BLaER1 (cell line): ENCODE results near the gene MUC4.
"Not testable (repeated sequence)": the region's sequence is repeated elsewhere in the genome, so short reads cannot be mapped to it uniquely, and the experiment has no call there.

ENCODE experiments used
- H3K27ac ChIP-seq: shearing (Covaris generic); formaldehyde crosslinking; 2 replicates; pipeline ENCODE4 v1.8.1; 2022
- H3K27me3 ChIP-seq: shearing (Covaris generic); formaldehyde crosslinking; 2 replicates; pipeline ENCODE4 v1.8.1; 2022
- H3K36me3 ChIP-seq: shearing (Covaris generic); formaldehyde crosslinking; 2 replicates; pipeline ENCODE4 v1.8.1; 2022
- H3K4me1 ChIP-seq: shearing (Covaris generic); formaldehyde crosslinking; 2 replicates; pipeline ENCODE4 v1.8.1; 2022
- H3K4me2 ChIP-seq: shearing (Covaris generic); formaldehyde crosslinking; 2 replicates; pipeline ENCODE4 v1.8.1; 2022
- H3K4me3 ChIP-seq: shearing (Covaris generic); formaldehyde crosslinking; 2 replicates; pipeline ENCODE4 v1.8.1; 2022
- H3K9ac ChIP-seq: shearing (Covaris generic); formaldehyde crosslinking; 2 replicates; pipeline ENCODE4 v1.8.1; 2022
- H3K9me3 ChIP-seq: shearing (Covaris generic); formaldehyde crosslinking; 2 replicates; pipeline ENCODE4 v1.8.1; 2022
- H4K20me1 ChIP-seq: shearing (Covaris generic); formaldehyde crosslinking; 2 replicates; pipeline ENCODE4 v1.8.1; 2022
- Cebpa-rat ChIP-seq: shearing (Covaris generic); IDR thresholded peaks from 2 replicates; pipeline ENCODE4 v1.8.1; 2022

The MUC4 gene

GRCh38 chr3:195718477-195718984, 93.2 kb downstream of the MUC4 start:
- Histone ChIP-seq H3K36me3 (peaks cover 29% of the 10 kb centered on the region), H3K4me3 (no peak overlapping the region), H4K20me1 (no peaks in the 10 kb centered on the region), H3K4me1 (peaks cover 5% of the 10 kb centered on the region; the same call in 1 of the 2 replicates), H3K27me3 (no peaks in the 10 kb centered on the region), H3K27ac (no peak overlapping the region), H3K4me2 (no peak overlapping the region), H3K9me3 (peaks cover 34% of the 10 kb centered on the region), H3K9ac (no peak overlapping the region)
- TF ChIP-seq Cebpa-rat: no peak

DNA sequence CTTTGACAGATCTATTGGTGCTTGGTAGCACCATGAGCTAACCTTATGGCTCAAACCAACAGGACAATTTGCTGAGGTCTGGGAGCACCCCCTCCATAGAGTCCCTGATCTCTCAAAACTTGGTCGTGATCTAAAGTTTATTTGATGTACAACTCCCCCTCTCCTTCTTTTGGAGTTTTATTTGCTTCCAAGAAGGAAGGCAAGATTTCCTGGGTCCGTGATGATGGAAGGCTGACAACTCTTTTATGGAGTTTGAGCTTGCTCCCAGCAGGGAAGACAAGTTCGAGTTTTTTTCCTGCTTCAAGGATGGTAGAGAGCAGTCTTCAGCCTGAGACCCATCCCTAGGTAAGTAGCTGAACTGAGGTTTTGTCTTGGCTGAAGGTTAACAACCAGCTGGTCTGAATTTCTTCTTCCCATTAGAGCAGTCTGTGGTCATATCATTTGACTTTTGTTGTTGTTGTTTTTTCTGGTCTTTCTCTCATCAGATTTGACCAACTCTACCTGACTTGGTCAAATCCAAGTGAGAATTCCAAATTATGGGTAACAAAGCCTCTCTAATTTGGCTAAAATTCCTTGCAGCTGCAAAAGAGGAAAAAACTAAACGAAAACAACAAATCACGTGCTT, 93.8 kb downstream of the MUC4 start:
- H3K27ac ChIP-seq: 0 out of 2 replicates have a peak overlapping the region, but pooled peaks have one; percentile 7
- H3K9ac ChIP-seq: no peak overlapping the region
- no peak overlapping the region for H3K4me3 ChIP-seq
- peaks cover 29% of the 10 kb centered on the region for H3K36me3 ChIP-seq
- TF ChIP-seq Cebpa-rat: no peak
- peaks cover 5% of the 10 kb centered on the region; the same call in 1 of the 2 replicates for H3K4me1 ChIP-seq
- no peaks in the 10 kb centered on the region for H3K27me3 ChIP-seq
- no peaks in the 10 kb centered on the region for H4K20me1 ChIP-seq
- H3K4me2 ChIP-seq: no peak overlapping the region
- H3K9me3 ChIP-seq: peaks cover 34% of the 10 kb centered on the region

- H3K27ac ChIP-seq: 0 out of 2 replicates have a peak overlapping the region, but pooled peaks have one; percentile 7
- no peak for TF ChIP-seq Cebpa-rat
- no peak overlapping the region for H3K4me3 ChIP-seq
- no peaks in the 10 kb centered on the region for H3K27me3 ChIP-seq
- H3K36me3 ChIP-seq: peaks cover 29% of the 10 kb centered on the region
- H3K9me3 ChIP-seq: peaks cover 34% of the 10 kb centered on the region
- H3K4me1 ChIP-seq: peaks cover 5% of the 10 kb centered on the region; the same call in 1 of the 2 replicates
- no peak overlapping the region for H3K9ac ChIP-seq
- no peaks in the 10 kb centered on the region for H4K20me1 ChIP-seq
- no peak overlapping the region for H3K4me2 ChIP-seq
Observed at GRCh38 chr3:195717416-195717815, 94.3 kb downstream of the MUC4 start.

- H3K4me2 ChIP-seq: no peak overlapping the region
- H3K4me1 ChIP-seq: peaks cover 1% of the 10 kb centered on the region; the same call in 1 of the 2 replicates
- no peaks in the 10 kb centered on the region for H4K20me1 ChIP-seq
- H3K4me3 ChIP-seq: no peak overlapping the region
- peaks cover 42% of the 10 kb centered on the region for H3K36me3 ChIP-seq
- no peak overlapping the region for H3K9ac ChIP-seq
- no peak overlapping the region for H3K27ac ChIP-seq
- peaks cover 34% of the 10 kb centered on the region for H3K9me3 ChIP-seq
- no peak for TF ChIP-seq Cebpa-rat
- no peaks in the 10 kb centered on the region for H3K27me3 ChIP-seq
Observed at GRCh38 chr3:195715583-195716266, 96.0 kb downstream of the MUC4 start.

DNA sequence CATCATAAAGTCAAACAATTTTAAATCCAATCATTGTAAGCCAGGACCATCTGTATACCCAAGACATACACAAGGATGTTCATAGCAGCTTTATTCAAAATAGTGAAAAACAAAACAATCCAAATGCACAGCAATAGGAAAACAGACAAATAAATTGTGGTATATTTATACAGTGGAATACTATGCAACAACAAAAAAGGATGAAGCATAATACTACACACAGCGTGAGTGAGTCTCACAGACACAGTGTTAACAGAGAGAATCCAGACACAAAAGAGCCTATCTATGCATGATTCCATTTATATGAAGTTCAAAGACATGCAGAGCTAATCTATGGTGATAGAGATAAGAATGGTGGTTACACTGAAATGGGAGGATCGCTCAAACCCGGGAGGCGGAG, 96.6 kb downstream of the MUC4 start:
- no peaks in the 10 kb centered on the region for H3K27me3 ChIP-seq
- H4K20me1 ChIP-seq: no peaks in the 10 kb centered on the region
- H3K27ac ChIP-seq: no peak overlapping the region
- H3K4me2 ChIP-seq: no peak overlapping the region
- H3K4me1 ChIP-seq: no peaks in the 10 kb centered on the region
- no peak for TF ChIP-seq Cebpa-rat
- H3K4me3 ChIP-seq: no peak overlapping the region
- peaks cover 47% of the 10 kb centered on the region for H3K36me3 ChIP-seq
- peaks cover 34% of the 10 kb centered on the region for H3K9me3 ChIP-seq
- no peak overlapping the region for H3K9ac ChIP-seq

DNA sequence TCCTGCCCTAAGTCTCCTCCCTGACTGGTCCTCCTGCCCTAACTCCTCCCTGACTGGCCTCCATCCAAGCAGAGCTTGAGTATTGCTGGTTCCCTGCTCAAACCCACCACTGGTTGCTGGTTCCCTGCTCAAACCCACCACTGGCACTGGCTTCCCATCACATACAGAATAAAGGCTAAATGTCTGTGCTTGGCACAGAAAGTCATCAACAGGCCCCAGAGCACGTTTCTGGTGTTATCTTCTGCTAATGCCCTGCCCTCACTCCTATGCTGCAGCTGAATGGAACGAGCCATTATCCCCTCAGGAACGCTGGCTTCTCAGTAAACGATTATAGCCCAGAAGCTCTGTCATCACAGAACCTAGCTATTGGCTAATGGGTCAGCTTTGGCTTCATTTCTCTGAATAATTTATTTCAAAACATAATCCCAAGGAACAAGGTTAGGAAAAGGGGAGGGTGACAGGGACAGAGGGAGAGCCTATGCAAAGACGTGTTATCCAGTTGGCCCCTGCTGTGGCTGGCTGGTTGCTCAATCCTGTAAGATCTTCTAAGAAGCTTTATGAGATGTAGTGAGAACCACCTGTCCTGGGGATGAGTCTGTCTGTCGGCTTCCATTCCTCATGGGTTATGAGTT, 97.2 kb downstream of the MUC4 start:
- Histone ChIP-seq H3K4me1 (no peaks in the 10 kb centered on the region), H3K4me3 (no peak overlapping the region), H4K20me1 (no peaks in the 10 kb centered on the region), H3K4me2 (no peak overlapping the region), H3K27me3 (no peaks in the 10 kb centered on the region), H3K36me3 (peaks cover 54% of the 10 kb centered on the region), H3K9me3 (peaks cover 34% of the 10 kb centered on the region), H3K9ac (no peak overlapping the region), H3K27ac (no peak overlapping the region)
- TF ChIP-seq Cebpa-rat: no peak

DNA sequence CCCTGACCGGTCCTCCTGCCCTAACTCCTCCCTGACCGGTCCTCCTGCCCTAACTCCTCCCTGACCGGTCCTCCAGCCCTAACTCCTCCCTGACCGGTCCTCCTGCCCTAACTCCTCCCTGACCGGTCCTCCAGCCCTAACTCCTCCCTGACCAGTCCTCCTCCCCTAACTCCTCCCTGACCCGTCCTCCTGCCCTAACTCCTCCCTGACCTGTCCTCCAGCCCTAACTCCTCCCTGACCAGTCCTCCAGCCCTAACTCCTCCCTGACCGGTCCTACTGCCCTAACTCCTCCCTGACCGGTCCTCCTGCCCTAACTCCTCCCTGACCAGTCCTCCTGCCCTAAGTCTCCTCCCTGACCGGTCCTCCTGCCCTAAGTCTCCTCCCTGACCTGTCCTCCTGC, 98.6 kb downstream of the MUC4 start:
- H3K4me2 ChIP-seq, H3K4me1 ChIP-seq: not testable (repeated sequence)

GRCh38 chr3:195712535-195712910, 99.2 kb downstream of the MUC4 start:
- H3K4me2 ChIP-seq, H3K4me1 ChIP-seq: not testable (repeated sequence)

More for the DNA sequence above, 98.6 kb downstream of the MUC4 start:
- H3K4me3 ChIP-seq, H3K27me3 ChIP-seq, H3K9ac ChIP-seq, H4K20me1 ChIP-seq, H3K27ac ChIP-seq: not testable (repeated sequence)
- peaks cover 34% of the 10 kb centered on the region for H3K9me3 ChIP-seq
- H3K36me3 ChIP-seq: peaks cover 67% of the 10 kb centered on the region

GRCh38 chr3:195711813-195712534, 99.8 kb downstream of the MUC4 start:
- peaks cover 28% of the 10 kb centered on the region for H3K9me3 ChIP-seq
- no peak overlapping the region for H3K27ac ChIP-seq
- no peak overlapping the region for H3K9ac ChIP-seq
- no peak overlapping the region for H3K4me3 ChIP-seq
- no peaks in the 10 kb centered on the region for H3K4me1 ChIP-seq
- no peak for TF ChIP-seq Cebpa-rat
- H3K36me3 ChIP-seq: peaks cover 69% of the 10 kb centered on the region
- H3K4me2 ChIP-seq: no peak overlapping the region
- H3K27me3 ChIP-seq: no peaks in the 10 kb centered on the region
- H4K20me1 ChIP-seq: no peaks in the 10 kb centered on the region

More at GRCh38 chr3:195712535-195712910, 99.2 kb downstream of the MUC4 start:
- not testable (repeated sequence) for H3K4me3 ChIP-seq, H3K27ac ChIP-seq, H3K9ac ChIP-seq, H4K20me1 ChIP-seq, H3K27me3 ChIP-seq
- Histone ChIP-seq H3K36me3 (peaks cover 69% of the 10 kb centered on the region), H3K9me3 (peaks cover 34% of the 10 kb centered on the region)

- H3K4me3 ChIP-seq, H3K27me3 ChIP-seq, H3K4me2 ChIP-seq, H3K9ac ChIP-seq, H3K27ac ChIP-seq, H3K4me1 ChIP-seq, H4K20me1 ChIP-seq: not testable (repeated sequence)
- Histone ChIP-seq H3K9me3 (peaks cover 21% of the 10 kb centered on the region), H3K36me3 (peaks cover 66% of the 10 kb centered on the region)
Observed at GRCh38 chr3:195711091-195711812, 100.5 kb downstream of the MUC4 start.

- H3K27ac ChIP-seq, H3K4me1 ChIP-seq, H3K4me3 ChIP-seq, H3K27me3 ChIP-seq, H3K9ac ChIP-seq, H3K4me2 ChIP-seq, H4K20me1 ChIP-seq: not testable (repeated sequence)
- peaks cover 57% of the 10 kb centered on the region for H3K36me3 ChIP-seq
- peaks cover 12% of the 10 kb centered on the region for H3K9me3 ChIP-seq
Observed at GRCh38 chr3:195710126-195710905, 101.4 kb downstream of the MUC4 start.
